H9 (cell line): ENCODE results near the gene MAPK14. TPM values are rescaled to one million over a fixed set of nuclear protein-coding genes. Genes with fewer than 3 reads are reported as not detected.
"Not testable (repeated sequence)": the region's sequence is repeated elsewhere in the genome, so short reads cannot be mapped to it uniquely, and the experiment has no call there.

Source experiments
- DNase-seq: peaks from one replicate; pipeline ENCODE4 v3.0.0-alpha.2; 2017
- H2AFZ ChIP-seq: one replicate; pipeline ENCODE4 v1.6.1; 2013; ENCODE audit warnings: mild to moderate bottlenecking, low read length, control low read depth, moderate library complexity
- H2AK5ac ChIP-seq: 2 replicates; pipeline ENCODE4 v1.6.1; 2013; ENCODE audit warnings: low read length, control low read depth, mixed read lengths; ENCODE audit not compliant: insufficient read length
- H2BK120ac ChIP-seq: one replicate; pipeline ENCODE4 v1.6.1; 2013; ENCODE audit warnings: low read depth, mild to moderate bottlenecking, low read length, control low read depth, inconsistent platforms; ENCODE audit not compliant: poor library complexity, severe bottlenecking
- H2BK12ac ChIP-seq: 2 replicates; pipeline ENCODE4 v1.6.1; 2013; ENCODE audit warnings: low read length, control low read depth, mixed read lengths, low read depth; ENCODE audit not compliant: insufficient read length
- H2BK15ac ChIP-seq: 2 replicates; pipeline ENCODE4 v1.6.1; 2013; ENCODE audit warnings: low read depth, low read length, control low read depth
- H2BK20ac ChIP-seq: one replicate; pipeline ENCODE4 v1.6.1; 2013; ENCODE audit warnings: low read depth, mild to moderate bottlenecking, low read length, control low read depth, inconsistent platforms; ENCODE audit not compliant: poor library complexity, severe bottlenecking
- H2BK5ac ChIP-seq: 2 replicates; pipeline ENCODE4 v1.6.1; 2013; ENCODE audit warnings: low read length, control low read depth, mixed read lengths; ENCODE audit not compliant: insufficient read length
- H3K14ac ChIP-seq: 2 replicates; pipeline ENCODE4 v1.6.1; 2013; ENCODE audit warnings: low read length, control low read depth; ENCODE audit not compliant: insufficient read depth
- H3K18ac ChIP-seq: 2 replicates; pipeline ENCODE4 v1.6.1; 2013; ENCODE audit warnings: low read depth, mild to moderate bottlenecking, mixed read lengths, low read length, control low read depth; ENCODE audit not compliant: insufficient read length
- H3K23ac ChIP-seq: 2 replicates; pipeline ENCODE4 v1.6.1; 2013; ENCODE audit warnings: low read length, control low read depth, mixed read lengths, low read depth; ENCODE audit not compliant: insufficient read length
- H3K23me2 ChIP-seq: 2 replicates; pipeline ENCODE4 v1.6.1; 2013; ENCODE audit warnings: low read depth, mild to moderate bottlenecking, mixed read lengths, low read length, control low read depth; ENCODE audit not compliant: insufficient read length, poor library complexity, severe bottlenecking
- H3K27ac ChIP-seq: 2 replicates; pipeline ENCODE4 v1.5.1; 2013; ENCODE audit warnings: low read length, control low read depth, mixed read lengths, low read depth; ENCODE audit not compliant: insufficient read length
- H3K27me3 ChIP-seq: 2 replicates; pipeline ENCODE4 v1.6.1; 2013; ENCODE audit warnings: low read length, control low read depth, inconsistent platforms; ENCODE audit not compliant: insufficient read depth
- H3K4ac ChIP-seq: 2 replicates; pipeline ENCODE4 v1.6.1; 2013; ENCODE audit warnings: low read depth, mild to moderate bottlenecking, control low read depth, inconsistent platforms, low read length, moderate library complexity
- H3K4me1 ChIP-seq: 2 replicates; pipeline ENCODE4 v1.6.1; 2013; ENCODE audit warnings: low read length, control low read depth, inconsistent platforms; ENCODE audit not compliant: insufficient read depth
- H3K4me2 ChIP-seq: 2 replicates; pipeline ENCODE4 v1.6.1; 2013; ENCODE audit warnings: low read length, control low read depth, mixed read lengths; ENCODE audit not compliant: insufficient read length, insufficient read depth
- H3K56ac ChIP-seq: 2 replicates; pipeline ENCODE4 v1.6.1; 2013; ENCODE audit warnings: low read depth, mild to moderate bottlenecking, mixed read lengths, low read length, control low read depth; ENCODE audit not compliant: insufficient read length
- H3K79me1 ChIP-seq: 2 replicates; pipeline ENCODE4 v1.6.1; 2013; ENCODE audit warnings: low read depth, mild to moderate bottlenecking, moderate library complexity, low read length, control low read depth, inconsistent platforms; ENCODE audit not compliant: insufficient read depth, poor library complexity, severe bottlenecking
- H3K79me2 ChIP-seq: 2 replicates; pipeline ENCODE4 v1.6.1; 2013; ENCODE audit warnings: low read length, control low read depth, inconsistent platforms; ENCODE audit not compliant: insufficient read depth
- H3K9ac ChIP-seq: 2 replicates; pipeline ENCODE4 v1.6.1; 2013; ENCODE audit warnings: low read length, control low read depth, mixed read lengths; ENCODE audit not compliant: insufficient read length; ENCODE audit errors: extremely low read depth
- H3K9me3 ChIP-seq: one replicate; pipeline ENCODE4 v1.6.1; 2013; ENCODE audit warnings: low read depth, low read length, inconsistent platforms; ENCODE audit not compliant: control insufficient read depth
- H3T11ph ChIP-seq: one replicate; pipeline ENCODE4 v1.6.1; 2013; ENCODE audit warnings: mild to moderate bottlenecking, low read length, control low read depth, inconsistent platforms
- H4K20me1 ChIP-seq: one replicate; pipeline ENCODE4 v1.6.1; 2013; ENCODE audit not compliant: control insufficient read depth, insufficient read length, insufficient read depth
- H4K5ac ChIP-seq: 2 replicates; pipeline ENCODE4 v1.6.1; 2013; ENCODE audit warnings: low read depth, mild to moderate bottlenecking, mixed read lengths, low read length, control low read depth; ENCODE audit not compliant: insufficient read length
- H4K8ac ChIP-seq: replicated peaks from 2 replicates; pipeline ENCODE4 v1.6.1; 2013; ENCODE audit warnings: low read length, control low read depth, mixed read lengths, low read depth; ENCODE audit not compliant: insufficient read length
- H4K91ac ChIP-seq: 2 replicates; pipeline ENCODE4 v1.6.1; 2013; ENCODE audit warnings: low read depth, mild to moderate bottlenecking, moderate library complexity, mixed read lengths, low read length, control low read depth; ENCODE audit not compliant: insufficient read length
- H3K27ac Mint-ChIP-seq, 3 experiments: 2 replicates in 2 of 3; 3 replicates in 1 of 3; pipeline ENCODE4 v1.8.0; 2020 to 2021; ENCODE audit warnings: mixed read lengths in 3 of 3, mild to moderate bottlenecking in 1 of 3, moderate library complexity in 1 of 3
- H3K27me3 Mint-ChIP-seq: 2 replicates; pipeline ENCODE4 v1.8.0; 2021; ENCODE audit warnings: low read depth, mild to moderate bottlenecking, moderate library complexity, mixed read lengths
- H3K36me3 Mint-ChIP-seq, 3 experiments: 2 replicates in 2 of 3; 3 replicates in 1 of 3; pipeline ENCODE4 v1.8.0; 2020 to 2021; ENCODE audit warnings: low read depth in 3 of 3, mixed read lengths in 3 of 3; ENCODE audit not compliant: insufficient read depth in 1 of 3
- H3K4me1 Mint-ChIP-seq, 2 experiments: 2 replicates each; pipeline ENCODE4 v1.8.0; 2020; ENCODE audit warnings: mixed read lengths in 2 of 2
- H3K4me3 Mint-ChIP-seq, 2 experiments: 2 replicates in 1 of 2; 3 replicates in 1 of 2; pipeline ENCODE4 v1.8.0; 2020 to 2021; ENCODE audit warnings: mild to moderate bottlenecking in 2 of 2, mixed read lengths in 2 of 2, moderate library complexity in 1 of 2
- H3K9me3 Mint-ChIP-seq, 2 experiments: 2 replicates in 1 of 2; 3 replicates in 1 of 2; pipeline ENCODE4 v1.8.0; 2020; ENCODE audit warnings: mild to moderate bottlenecking in 2 of 2, mixed read lengths in 2 of 2, moderate library complexity in 1 of 2
- CTCF ChIP-seq: fragments of 200-600 bp; sonication (generic); conservative IDR thresholded peaks from 3 replicates; pipeline ENCODE4 v1.8.0; 2021; ENCODE audit warnings: antibody characterized with exemption, mild to moderate bottlenecking
- WGBS: extraction: QIAGEN DNeasy Blood & Tissue Kit; methylation state at CpG from one replicate; pipeline ENCODE4 v1.1.7; 2013; ENCODE audit warnings: missing lambda C conversion rate, low lambda C conversion rate, mixed read lengths; ENCODE audit not compliant: insufficient read length; ENCODE audit errors: extremely low coverage; 5-methylcytosine and 5-hydroxymethylcytosine counted together
- total RNA-seq: library from RNA; stranded (reverse); gene quantifications from 2 replicates; pipeline ENCODE4 v1.2.1, GENCODE V29; 2021

Gene MAPK14
- total RNA-seq, 1 experiment from 2014 or later, result 40.5 TPM

DNA sequence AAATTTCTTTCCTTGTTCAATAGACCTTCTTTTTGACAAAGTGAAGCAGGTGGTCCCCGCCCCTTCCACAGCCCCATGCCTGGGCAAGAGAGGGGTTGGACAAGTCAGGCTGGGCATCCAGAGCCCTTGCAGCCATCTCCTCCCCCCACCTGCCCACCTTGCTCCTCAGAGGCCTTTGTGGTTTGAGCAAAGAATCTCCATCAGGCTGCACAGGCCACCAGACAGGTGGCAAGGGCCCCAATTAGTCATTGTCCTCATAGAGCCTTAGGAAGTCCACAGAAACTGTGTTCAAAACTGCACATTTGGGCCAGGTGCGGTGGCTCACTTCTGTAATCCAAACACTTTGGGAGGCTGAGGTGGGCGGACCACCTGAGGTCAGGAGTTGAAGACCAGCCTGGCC is 101.2 kb downstream of the MAPK14 start:
- no peak for DNase-seq
- no CpG with 5 or more reads among the region's 3 CpGs for WGBS
- no peak overlapping the region for H3K23ac ChIP-seq
- TF ChIP-seq CTCF, result no peak
- peaks cover 0 to 2% of the 10 kb centered on the region in 2 experiments; a peak in 1 of 5 replicates for H3K9me3 Mint-ChIP-seq
- peaks cover 2% of the 10 kb centered on the region for H4K20me1 ChIP-seq
- H3K23me2 ChIP-seq, result peaks cover 8% of the 10 kb centered on the region
- H2BK12ac ChIP-seq, result no peak overlapping the region
- H3T11ph ChIP-seq, result no peak overlapping the region
- H3K27me3 ChIP-seq, result no peaks in the 10 kb centered on the region; the same call in 1 of the 2 replicates
- no peak overlapping the region for H4K5ac ChIP-seq
- H3K18ac ChIP-seq, result no peak overlapping the region
- no peak overlapping the region for H3K4me2 ChIP-seq
- H3K4me1 ChIP-seq, result peaks cover 5% of the 10 kb centered on the region
- peaks cover 22 to 24% of the 10 kb centered on the region in 2 experiments for H3K4me1 Mint-ChIP-seq
- no peak overlapping the region for H3K14ac ChIP-seq
- no peak overlapping the region for H3K56ac ChIP-seq
- H3K4me3 Mint-ChIP-seq, result no peak overlapping the region
- H4K8ac ChIP-seq, result no peak overlapping the region
- H3K79me1 ChIP-seq, result no peaks in the 10 kb centered on the region
- no peak overlapping the region for H3K4ac ChIP-seq
- H4K91ac ChIP-seq, result no peak overlapping the region
- H2BK5ac ChIP-seq, result no peak overlapping the region
- H3K79me2 ChIP-seq, result no peaks in the 10 kb centered on the region
- H2BK15ac ChIP-seq, result no peak overlapping the region
- H2AK5ac ChIP-seq, result no peak overlapping the region
- no peak overlapping the region for H2BK20ac ChIP-seq
- no peaks in the 10 kb centered on the region for H3K9me3 ChIP-seq
- H2AFZ ChIP-seq, result no peak overlapping the region
- H3K36me3 Mint-ChIP-seq, result no peaks in the 10 kb centered on the region; a peak in 2 of 7 replicates
- H3K27me3 Mint-ChIP-seq, result peaks cover 13% of the 10 kb centered on the region
- H2BK120ac ChIP-seq, result no peak overlapping the region
- H3K27ac Mint-ChIP-seq, result no peak overlapping the region
- H3K9ac ChIP-seq, result no peak overlapping the region
- H3K27ac ChIP-seq, result no peak overlapping the region

DNA sequence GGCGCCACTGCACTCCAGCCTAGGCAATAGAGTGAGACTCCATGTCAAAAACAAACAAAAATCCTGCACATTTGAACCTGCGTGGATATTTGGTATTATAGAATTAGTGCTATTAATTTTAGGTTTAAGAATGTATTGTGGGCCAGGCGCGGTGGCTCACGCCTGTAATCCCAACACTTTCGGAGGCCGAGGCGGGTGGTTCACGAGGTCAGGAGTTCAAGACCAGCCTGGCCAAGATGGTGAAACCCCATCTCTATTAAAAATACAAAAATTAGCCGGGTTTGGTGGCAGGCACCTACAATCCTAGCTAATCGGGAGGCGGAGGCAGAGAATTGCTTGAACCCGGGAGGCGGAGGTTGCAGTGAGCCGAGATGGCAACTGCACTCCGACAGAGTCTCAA is 101.7 kb downstream of the MAPK14 start:
- not testable (repeated sequence) for H3K27ac Mint-ChIP-seq, H3K56ac ChIP-seq, H3K9me3 ChIP-seq, H3K4me2 ChIP-seq, H3K4me3 Mint-ChIP-seq, H2BK120ac ChIP-seq, H3K18ac ChIP-seq, H3T11ph ChIP-seq, H3K23ac ChIP-seq, H2AFZ ChIP-seq, H2BK20ac ChIP-seq, H2BK5ac ChIP-seq, H4K91ac ChIP-seq, DNase-seq, H3K36me3 Mint-ChIP-seq, H3K4me1 ChIP-seq, H3K23me2 ChIP-seq, H4K5ac ChIP-seq, H3K9me3 Mint-ChIP-seq, H2BK12ac ChIP-seq, H3K79me2 ChIP-seq, H3K79me1 ChIP-seq, H3K4ac ChIP-seq, H3K27ac ChIP-seq, H4K8ac ChIP-seq, H2AK5ac ChIP-seq, H3K27me3 ChIP-seq, H3K14ac ChIP-seq, H3K9ac ChIP-seq, H4K20me1 ChIP-seq, H2BK15ac ChIP-seq
- peaks cover 13% of the 10 kb centered on the region for H3K27me3 Mint-ChIP-seq
- no CpG with 5 or more reads among the region's 16 CpGs for WGBS
- H3K4me1 Mint-ChIP-seq, result peaks cover 22 to 24% of the 10 kb centered on the region in 2 experiments
